Thyroid gland (tissue), 4 donors: ENCODE results near the gene PRAMEF18.
"Not testable (repeated sequence)": the region's sequence is repeated elsewhere in the genome, so short reads cannot be mapped to it uniquely, and the experiment has no call there.

Source experiments
- CTCF ChIP-seq, 6 experiments: fragments of 200-600 bp in 3 of 6; fragments of 450-650 bp in 3 of 6; sonication (generic) in 3 of 6; IDR thresholded peaks; one replicate each; pipeline ENCODE4 v1.5.1; 2016 to 2019; ENCODE audit warnings: antibody characterized with exemption in 6 of 6, mild to moderate bottlenecking in 2 of 6, inconsistent platforms in 1 of 6, moderate library complexity in 1 of 6
- POLR2A ChIP-seq, 2 donors: fragments of 450-650 bp; IDR thresholded peaks; one replicate each; pipeline ENCODE4 v1.6.1; 2017; ENCODE audit warnings: antibody characterized with exemption in 2 of 2, mild to moderate bottlenecking in 2 of 2, moderate library complexity in 1 of 2

DNA sequence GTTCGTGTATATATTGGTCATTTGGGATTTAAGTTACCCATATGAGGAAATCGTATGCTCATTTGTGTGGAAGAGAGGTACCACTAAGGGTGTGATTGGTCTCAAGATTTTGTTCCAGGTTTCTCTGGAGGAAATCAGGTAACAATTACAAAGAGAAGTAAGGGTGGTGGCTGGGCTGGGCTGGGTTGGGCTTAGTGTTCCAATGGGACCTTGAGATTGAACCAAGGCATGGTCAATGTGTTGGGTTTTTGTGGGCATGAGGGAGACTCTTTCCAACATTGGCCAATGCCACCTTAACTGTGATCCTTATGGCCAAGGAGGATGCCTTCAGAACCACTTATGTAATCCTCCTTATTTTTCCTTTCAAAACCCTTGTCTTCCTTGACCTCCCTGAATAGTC, 4.6 kb upstream of the PRAMEF18 start:
- not testable (repeated sequence) for TF ChIP-seq CTCF, POLR2A (IDR thresholded peaks at IDR 0.05)
